ES-I3 (cell line): ENCODE measurements around the gene SLC4A1.
A peak's percentile ranks its signal among the peaks of the same experiment; 100 is the strongest.

ENCODE experiments used
- H3K36me3 ChIP-seq: 2 replicates; pipeline ENCODE4 v1.6.1; 2013; ENCODE audit warnings: mild to moderate bottlenecking, low read length, control low read depth, moderate library complexity; ENCODE audit not compliant: insufficient read depth
- H3K4me1 ChIP-seq: 2 replicates; pipeline ENCODE4 v1.6.1; 2013; ENCODE audit warnings: mild to moderate bottlenecking, control low read depth, low read length; ENCODE audit not compliant: insufficient read depth
- H3K9ac ChIP-seq: 2 replicates; pipeline ENCODE4 v1.6.1; 2013; ENCODE audit warnings: low read depth, mild to moderate bottlenecking, low read length, moderate library complexity
- H3K9me3 ChIP-seq: 2 replicates; pipeline ENCODE4 v1.6.1; 2013; ENCODE audit warnings: mild to moderate bottlenecking, low read length, moderate library complexity; ENCODE audit not compliant: control insufficient read depth, insufficient read depth

The SLC4A1 gene

GRCh38 chr17:44229090-44229489 is 38.8 kb downstream of the SLC4A1 start:
- H3K9ac ChIP-seq = no peak overlapping the region
- H3K4me1 ChIP-seq = no peaks in the 10 kb centered on the region
- H3K9me3 ChIP-seq = no peaks in the 10 kb centered on the region
- no peaks in the 10 kb centered on the region for H3K36me3 ChIP-seq

GRCh38 chr17:44223541-44224071 is 44.3 kb downstream of the SLC4A1 start:
- peaks cover 6% of the 10 kb centered on the region for H3K4me1 ChIP-seq
- no peak overlapping the region for H3K9ac ChIP-seq
- no peaks in the 10 kb centered on the region for H3K36me3 ChIP-seq
- no peaks in the 10 kb centered on the region for H3K9me3 ChIP-seq

- no peaks in the 10 kb centered on the region for H3K36me3 ChIP-seq
- H3K9ac ChIP-seq = peak overlapping the region; percentile 87
- H3K9me3 ChIP-seq = no peaks in the 10 kb centered on the region
- peaks cover 9% of the 10 kb centered on the region for H3K4me1 ChIP-seq
These were observed 45.6 kb downstream of the SLC4A1 start for GRCh38 chr17:44222112-44222869.

GRCh38 chr17:44221862-44222111 is 46.1 kb downstream of the SLC4A1 start:
- peaks cover 14% of the 10 kb centered on the region for H3K4me1 ChIP-seq
- no peaks in the 10 kb centered on the region for H3K36me3 ChIP-seq
- peak overlapping the region; percentile 87 for H3K9ac ChIP-seq
- H3K9me3 ChIP-seq = no peaks in the 10 kb centered on the region

GRCh38 chr17:44221084-44221861 is 46.7 kb downstream of the SLC4A1 start:
- Histone ChIP-seq H3K9me3 (no peaks in the 10 kb centered on the region), H3K9ac (peak overlapping the region; percentile 87), H3K4me1 (peaks cover 14% of the 10 kb centered on the region), H3K36me3 (0 out of 2 replicates have a peak, but pooled peaks cover 2% of the 10 kb centered on the region)

- Histone ChIP-seq H3K4me1 (peaks cover 14% of the 10 kb centered on the region), H3K9me3 (no peaks in the 10 kb centered on the region), H3K9ac (peak overlapping the region; percentile 87), H3K36me3 (peaks cover 4% of the 10 kb centered on the region; the same call in 1 of the 2 replicates)
These were observed 47.5 kb downstream of the SLC4A1 start for GRCh38 chr17:44220213-44221083.

- peak within 1 kb of the TSS; percentile 93 for H3K9ac ChIP-seq
- no peaks in the 10 kb centered on the region for H3K9me3 ChIP-seq
- peaks cover 11% of the 10 kb centered on the region; the same call in 1 of the 2 replicates for H3K36me3 ChIP-seq
- H3K4me1 ChIP-seq = peaks cover 14% of the 10 kb centered on the region
These were observed 48.2 kb downstream of the SLC4A1 start, which contains the start of gene UBTF for GRCh38 chr17:44219616-44220212. Gene UBTF, minus strand, starts transcription at chr17:44219675. Its CDS starts 1,446 bp downstream, at chr17:44218229.

- Histone ChIP-seq H3K9me3 (no peaks in the 10 kb centered on the region), H3K36me3 (peaks cover 16% of the 10 kb centered on the region; the same call in 1 of the 2 replicates), H3K4me1 (peaks cover 14% of the 10 kb centered on the region), H3K9ac (peak overlapping the region; percentile 93)
These were observed 48.8 kb downstream of the SLC4A1 start for GRCh38 chr17:44219108-44219615.

- H3K9ac ChIP-seq = peak overlapping the region; percentile 93
- H3K36me3 ChIP-seq = peaks cover 16% of the 10 kb centered on the region; the same call in 1 of the 2 replicates
- H3K9me3 ChIP-seq = no peaks in the 10 kb centered on the region
- H3K4me1 ChIP-seq = peaks cover 14% of the 10 kb centered on the region
These were observed 49.4 kb downstream of the SLC4A1 start for GRCh38 chr17:44218344-44219107.

GRCh38 chr17:44217738-44218343 is 50.1 kb downstream of the SLC4A1 start:
- Histone ChIP-seq H3K9me3 (no peaks in the 10 kb centered on the region), H3K36me3 (peaks cover 16% of the 10 kb centered on the region; the same call in 1 of the 2 replicates), H3K4me1 (peaks cover 12% of the 10 kb centered on the region), H3K9ac (peak overlapping the region; percentile 93)

GRCh38 chr17:44216694-44217093 is 51.2 kb downstream of the SLC4A1 start:
- Histone ChIP-seq H3K9me3 (no peaks in the 10 kb centered on the region), H3K4me1 (peaks cover 8% of the 10 kb centered on the region; the same call in 1 of the 2 replicates), H3K9ac (no peak overlapping the region), H3K36me3 (peaks cover 16% of the 10 kb centered on the region; the same call in 1 of the 2 replicates)

GRCh38 chr17:44216173-44216572 is 51.8 kb downstream of the SLC4A1 start:
- Histone ChIP-seq H3K9ac (no peak overlapping the region), H3K4me1 (peaks cover 8% of the 10 kb centered on the region; the same call in 1 of the 2 replicates), H3K36me3 (peaks cover 16% of the 10 kb centered on the region; the same call in 1 of the 2 replicates), H3K9me3 (no peaks in the 10 kb centered on the region)
